Upper lobe of left lung (tissue), 4 donors: Measurements from ENCODE around the gene PRODH.
"Not testable (repeated sequence)": the region's sequence is repeated elsewhere in the genome, so short reads cannot be mapped to it uniquely, and the experiment has no call there.

Experiments used
- EP300 ChIP-seq, 4 donors: sonication (generic); formaldehyde crosslinking; IDR thresholded peaks; one replicate each; pipeline ENCODE4 v1.5.1; 2017; ENCODE audit warnings: antibody characterized with exemption in 4 of 4, control low read depth in 2 of 4
- POLR2A ChIP-seq, 4 donors: fragments of 450-650 bp; IDR thresholded peaks; one replicate each; pipeline ENCODE4 v1.5.1; 2016 to 2017; ENCODE audit warnings: antibody characterized with exemption in 4 of 4, mild to moderate bottlenecking in 2 of 4
- POLR2AphosphoS5 ChIP-seq, 2 donors: sonication (generic); formaldehyde crosslinking; IDR thresholded peaks; one replicate each; pipeline ENCODE4 v1.5.1; 2017; ENCODE audit warnings: antibody characterized with exemption in 2 of 2
- TF ChIP-seq, protein P1 (sequence below), 6 experiments: fragments of 450-650 bp in 4 of 6; fragments of 200-600 bp in 2 of 6; sonication (generic) in 2 of 6; IDR thresholded peaks; one replicate each; pipeline ENCODE4 v1.5.1; 2016 to 2019; ENCODE audit warnings: antibody characterized with exemption in 6 of 6

DNA sequence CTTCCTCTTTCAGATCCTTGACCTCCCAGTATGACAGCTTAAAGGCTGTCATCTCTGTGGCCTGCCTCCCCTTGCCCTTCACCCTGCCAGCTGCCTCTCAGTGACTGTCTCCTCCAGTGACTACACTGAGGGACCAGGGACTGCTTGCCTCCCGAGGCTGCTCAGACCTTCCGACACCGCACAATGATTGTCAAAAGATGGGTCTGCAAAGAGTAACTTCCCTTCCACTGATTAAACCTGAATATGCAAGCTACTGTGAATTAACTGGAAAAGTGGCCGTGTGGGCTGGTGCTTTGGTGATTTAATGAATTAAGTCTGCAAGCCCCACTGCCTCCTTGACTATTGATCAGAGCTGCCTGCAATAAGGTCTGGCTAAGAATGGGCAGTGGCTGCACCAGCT lies 51.6 kb downstream of the PRODH start:
- TF ChIP-seq, protein P1, sequence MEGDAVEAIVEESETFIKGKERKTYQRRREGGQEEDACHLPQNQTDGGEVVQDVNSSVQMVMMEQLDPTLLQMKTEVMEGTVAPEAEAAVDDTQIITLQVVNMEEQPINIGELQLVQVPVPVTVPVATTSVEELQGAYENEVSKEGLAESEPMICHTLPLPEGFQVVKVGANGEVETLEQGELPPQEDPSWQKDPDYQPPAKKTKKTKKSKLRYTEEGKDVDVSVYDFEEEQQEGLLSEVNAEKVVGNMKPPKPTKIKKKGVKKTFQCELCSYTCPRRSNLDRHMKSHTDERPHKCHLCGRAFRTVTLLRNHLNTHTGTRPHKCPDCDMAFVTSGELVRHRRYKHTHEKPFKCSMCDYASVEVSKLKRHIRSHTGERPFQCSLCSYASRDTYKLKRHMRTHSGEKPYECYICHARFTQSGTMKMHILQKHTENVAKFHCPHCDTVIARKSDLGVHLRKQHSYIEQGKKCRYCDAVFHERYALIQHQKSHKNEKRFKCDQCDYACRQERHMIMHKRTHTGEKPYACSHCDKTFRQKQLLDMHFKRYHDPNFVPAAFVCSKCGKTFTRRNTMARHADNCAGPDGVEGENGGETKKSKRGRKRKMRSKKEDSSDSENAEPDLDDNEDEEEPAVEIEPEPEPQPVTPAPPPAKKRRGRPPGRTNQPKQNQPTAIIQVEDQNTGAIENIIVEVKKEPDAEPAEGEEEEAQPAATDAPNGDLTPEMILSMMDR (IDR thresholded peaks at IDR 0.05) = not testable (repeated sequence)
- not testable (repeated sequence) for TF ChIP-seq POLR2A, POLR2AphosphoS5, EP300 (IDR thresholded peaks at IDR 0.05)
